Measurements from ENCODE around the gene ABCB1.

- TF ChIP-seq ZNF433 (tag by site-specific recombination; IDR thresholded peaks at IDR 0.05; ENCODE audit: low read depth) (no peak), ZNF324 (tag by site-specific recombination; IDR thresholded peaks at IDR 0.05) (no peak)
- TF ChIP-seq, protein P1, sequence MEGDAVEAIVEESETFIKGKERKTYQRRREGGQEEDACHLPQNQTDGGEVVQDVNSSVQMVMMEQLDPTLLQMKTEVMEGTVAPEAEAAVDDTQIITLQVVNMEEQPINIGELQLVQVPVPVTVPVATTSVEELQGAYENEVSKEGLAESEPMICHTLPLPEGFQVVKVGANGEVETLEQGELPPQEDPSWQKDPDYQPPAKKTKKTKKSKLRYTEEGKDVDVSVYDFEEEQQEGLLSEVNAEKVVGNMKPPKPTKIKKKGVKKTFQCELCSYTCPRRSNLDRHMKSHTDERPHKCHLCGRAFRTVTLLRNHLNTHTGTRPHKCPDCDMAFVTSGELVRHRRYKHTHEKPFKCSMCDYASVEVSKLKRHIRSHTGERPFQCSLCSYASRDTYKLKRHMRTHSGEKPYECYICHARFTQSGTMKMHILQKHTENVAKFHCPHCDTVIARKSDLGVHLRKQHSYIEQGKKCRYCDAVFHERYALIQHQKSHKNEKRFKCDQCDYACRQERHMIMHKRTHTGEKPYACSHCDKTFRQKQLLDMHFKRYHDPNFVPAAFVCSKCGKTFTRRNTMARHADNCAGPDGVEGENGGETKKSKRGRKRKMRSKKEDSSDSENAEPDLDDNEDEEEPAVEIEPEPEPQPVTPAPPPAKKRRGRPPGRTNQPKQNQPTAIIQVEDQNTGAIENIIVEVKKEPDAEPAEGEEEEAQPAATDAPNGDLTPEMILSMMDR (tag by site-specific recombination; IDR thresholded peaks at IDR 0.05): no peak
- TF ChIP-seq, protein P2, sequence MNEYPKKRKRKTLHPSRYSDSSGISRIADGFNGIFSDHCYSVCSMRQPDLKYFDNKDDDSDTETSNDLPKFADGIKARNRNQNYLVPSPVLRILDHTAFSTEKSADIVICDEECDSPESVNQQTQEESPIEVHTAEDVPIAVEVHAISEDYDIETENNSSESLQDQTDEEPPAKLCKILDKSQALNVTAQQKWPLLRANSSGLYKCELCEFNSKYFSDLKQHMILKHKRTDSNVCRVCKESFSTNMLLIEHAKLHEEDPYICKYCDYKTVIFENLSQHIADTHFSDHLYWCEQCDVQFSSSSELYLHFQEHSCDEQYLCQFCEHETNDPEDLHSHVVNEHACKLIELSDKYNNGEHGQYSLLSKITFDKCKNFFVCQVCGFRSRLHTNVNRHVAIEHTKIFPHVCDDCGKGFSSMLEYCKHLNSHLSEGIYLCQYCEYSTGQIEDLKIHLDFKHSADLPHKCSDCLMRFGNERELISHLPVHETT (tag by site-specific recombination; IDR thresholded peaks at IDR 0.05): no peak
- TF ChIP-seq, protein P3, sequence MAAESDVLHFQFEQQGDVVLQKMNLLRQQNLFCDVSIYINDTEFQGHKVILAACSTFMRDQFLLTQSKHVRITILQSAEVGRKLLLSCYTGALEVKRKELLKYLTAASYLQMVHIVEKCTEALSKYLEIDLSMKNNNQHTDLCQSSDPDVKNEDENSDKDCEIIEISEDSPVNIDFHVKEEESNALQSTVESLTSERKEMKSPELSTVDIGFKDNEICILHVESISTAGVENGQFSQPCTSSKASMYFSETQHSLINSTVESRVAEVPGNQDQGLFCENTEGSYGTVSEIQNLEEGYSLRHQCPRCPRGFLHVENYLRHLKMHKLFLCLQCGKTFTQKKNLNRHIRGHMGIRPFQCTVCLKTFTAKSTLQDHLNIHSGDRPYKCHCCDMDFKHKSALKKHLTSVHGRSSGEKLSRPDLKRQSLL (tag by site-specific recombination; IDR thresholded peaks at IDR 0.05): no peak
Observed at GRCh38 chr7:87645446-87645845, 44.8 kb upstream of the ABCB1 start.
